ENCODE data around the gene GNB1L.

Gene GNB1L, protein sequence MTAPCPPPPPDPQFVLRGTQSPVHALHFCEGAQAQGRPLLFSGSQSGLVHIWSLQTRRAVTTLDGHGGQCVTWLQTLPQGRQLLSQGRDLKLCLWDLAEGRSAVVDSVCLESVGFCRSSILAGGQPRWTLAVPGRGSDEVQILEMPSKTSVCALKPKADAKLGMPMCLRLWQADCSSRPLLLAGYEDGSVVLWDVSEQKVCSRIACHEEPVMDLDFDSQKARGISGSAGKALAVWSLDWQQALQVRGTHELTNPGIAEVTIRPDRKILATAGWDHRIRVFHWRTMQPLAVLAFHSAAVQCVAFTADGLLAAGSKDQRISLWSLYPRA

DNA sequence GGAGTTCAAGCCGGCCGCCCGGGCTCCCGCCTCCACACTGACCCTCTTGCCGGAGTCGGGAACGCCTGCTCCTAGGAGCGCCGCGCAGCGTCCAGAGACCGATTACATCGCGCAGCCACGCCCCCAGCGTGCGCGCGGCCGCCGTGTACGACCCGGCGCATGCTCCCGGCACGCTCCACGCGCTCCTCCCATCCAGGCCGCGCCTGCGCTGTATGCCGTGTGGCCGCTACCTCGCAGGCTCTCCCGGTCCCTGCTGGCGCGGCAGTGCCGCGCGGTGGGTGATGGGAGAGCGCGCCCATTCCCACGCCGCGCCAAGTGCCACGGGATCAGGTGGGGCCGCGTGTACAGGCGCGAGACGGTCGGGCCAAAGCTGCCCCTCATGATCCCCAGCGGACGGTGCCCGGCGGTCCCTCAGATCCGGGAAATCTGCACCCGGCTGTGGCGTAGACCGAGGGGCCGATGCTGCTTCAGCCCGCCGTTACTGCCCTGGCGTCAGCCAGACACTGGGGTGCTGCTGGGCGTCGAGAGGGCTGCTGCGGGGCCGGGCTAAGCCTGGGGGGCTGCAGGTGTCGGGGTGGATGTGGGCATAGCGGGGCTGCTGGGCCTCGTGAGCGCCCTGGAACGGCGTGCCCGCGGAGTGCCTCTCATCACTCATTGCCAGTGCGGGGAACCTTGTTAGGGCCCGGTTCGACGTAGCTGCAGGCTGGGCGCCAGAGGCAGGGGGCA lies at the start of gene GNB1L, which contains the start of gene RTL10:
Gene GNB1L (minus strand): TSS at position 97 of the 726 bp plus-strand sequence. CDS start 33,519 bp downstream, outside the sequence.
Gene RTL10 (minus strand): TSS at position 97 of the 726 bp plus-strand sequence. CDS start 2,613 bp downstream, outside the sequence.
- peak; percentile 86 to 95 (median 92) for DNase-seq (ENCODE audit: low read depth in 4 of 4, low spot score in 1 of 4)

DNA sequence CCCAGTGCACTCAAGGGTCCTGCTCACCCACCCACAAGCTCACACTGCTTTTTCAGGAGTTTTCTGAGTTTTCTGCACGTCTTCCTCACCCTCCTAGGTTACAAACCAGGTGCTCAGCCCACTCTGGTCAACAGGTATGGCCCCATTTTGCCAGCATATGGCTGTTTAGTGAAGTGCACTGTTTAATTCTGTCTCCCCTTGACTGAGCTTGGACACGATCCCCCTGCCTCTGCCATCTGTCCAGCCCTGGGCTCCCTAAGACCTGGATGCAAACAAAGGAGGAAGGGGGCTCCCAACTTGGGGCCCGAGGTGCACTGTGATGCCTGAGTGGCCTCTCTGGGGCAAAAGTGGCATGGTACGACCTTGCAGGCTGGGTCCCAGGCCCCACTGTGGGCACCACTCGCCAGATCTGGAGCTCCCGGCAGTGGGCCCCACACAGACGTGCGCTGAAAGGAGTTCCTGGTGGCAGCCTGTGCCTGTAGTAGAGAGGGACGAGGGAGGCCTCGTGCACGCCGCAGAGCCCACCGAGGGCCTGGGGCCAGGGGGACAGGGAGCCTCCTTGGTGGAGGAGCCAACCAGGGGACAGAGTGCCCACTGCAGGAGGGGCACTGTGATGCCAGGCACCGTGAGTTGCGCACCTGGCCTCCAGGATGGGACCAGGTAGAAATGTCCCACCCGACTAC lies 49.6 kb upstream of the GNB1L start:
- no peak for DNase-seq (ENCODE audit: low read depth in 4 of 4, low spot score in 1 of 4)

DNA sequence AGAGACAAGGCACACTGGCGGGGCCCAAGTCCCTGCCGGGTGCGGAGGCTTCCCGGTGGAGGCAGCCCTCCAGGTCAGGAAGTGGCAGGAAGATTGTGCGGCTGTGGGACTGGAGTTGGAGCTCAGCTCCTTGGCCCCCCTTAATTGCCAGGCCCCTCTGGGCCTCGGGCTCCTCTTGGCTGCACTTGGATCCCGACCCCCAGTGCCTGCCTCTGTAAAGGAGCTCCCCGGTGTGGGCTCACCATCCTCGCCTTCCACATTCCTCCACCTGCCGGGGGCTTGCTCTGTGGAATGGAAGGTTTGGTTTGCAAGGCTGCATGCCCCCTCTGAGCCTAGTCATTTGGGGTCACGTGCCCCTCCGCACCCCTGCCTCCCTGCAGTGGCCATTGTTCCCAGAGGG lies 48.8 kb upstream of the GNB1L start:
- no peak for DNase-seq (ENCODE audit: low read depth in 4 of 4, low spot score in 1 of 4)

DNA sequence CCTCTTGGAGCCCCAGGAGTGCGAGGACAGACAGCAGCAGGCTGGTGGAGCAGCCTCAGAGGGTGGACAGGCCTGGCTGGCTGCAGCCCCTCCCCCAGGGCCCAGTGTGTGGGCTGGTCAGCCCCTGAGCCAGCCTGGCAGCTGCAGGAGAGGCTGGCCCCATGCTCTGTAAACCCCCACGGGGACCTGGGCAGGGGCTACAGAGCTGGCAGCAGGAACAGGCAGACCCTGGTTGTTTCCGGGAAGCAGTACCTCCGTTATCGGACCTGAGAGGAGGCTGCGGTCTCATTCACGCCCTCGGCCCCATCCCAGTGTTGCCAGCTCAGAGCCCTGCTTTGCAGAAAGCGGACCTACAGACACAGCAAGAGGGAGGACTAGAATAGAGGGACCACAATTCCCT lies 48.4 kb upstream of the GNB1L start:
- DNase-seq (ENCODE audit: low read depth in 4 of 4, low spot score in 1 of 4), result no peak

DNA sequence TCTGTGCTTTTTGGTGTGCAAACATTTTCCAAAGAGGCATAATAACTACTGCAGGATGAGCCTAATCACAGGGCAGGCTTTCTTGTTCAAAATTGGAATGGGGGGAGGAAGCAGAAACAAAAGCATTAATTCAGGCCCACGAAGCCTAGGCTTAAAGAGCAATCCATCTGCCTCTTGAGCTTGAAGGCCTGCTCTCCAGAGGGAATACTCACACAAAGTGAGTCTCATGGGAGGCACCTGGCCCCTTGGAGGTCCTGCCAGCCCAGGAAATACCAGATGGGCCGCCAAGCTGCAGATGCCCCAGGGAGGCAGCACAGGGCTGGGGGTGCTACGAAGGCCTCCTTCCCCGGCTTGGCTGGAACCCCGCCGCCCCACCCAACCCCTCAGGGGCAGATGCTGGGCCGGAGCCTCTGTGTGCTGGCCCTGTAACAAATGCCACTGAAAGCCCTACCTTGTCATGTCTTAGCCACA lies 47.6 kb upstream of the GNB1L start:
- DNase-seq (ENCODE audit: low read depth in 4 of 4, low spot score in 1 of 4), result no peak

DNA sequence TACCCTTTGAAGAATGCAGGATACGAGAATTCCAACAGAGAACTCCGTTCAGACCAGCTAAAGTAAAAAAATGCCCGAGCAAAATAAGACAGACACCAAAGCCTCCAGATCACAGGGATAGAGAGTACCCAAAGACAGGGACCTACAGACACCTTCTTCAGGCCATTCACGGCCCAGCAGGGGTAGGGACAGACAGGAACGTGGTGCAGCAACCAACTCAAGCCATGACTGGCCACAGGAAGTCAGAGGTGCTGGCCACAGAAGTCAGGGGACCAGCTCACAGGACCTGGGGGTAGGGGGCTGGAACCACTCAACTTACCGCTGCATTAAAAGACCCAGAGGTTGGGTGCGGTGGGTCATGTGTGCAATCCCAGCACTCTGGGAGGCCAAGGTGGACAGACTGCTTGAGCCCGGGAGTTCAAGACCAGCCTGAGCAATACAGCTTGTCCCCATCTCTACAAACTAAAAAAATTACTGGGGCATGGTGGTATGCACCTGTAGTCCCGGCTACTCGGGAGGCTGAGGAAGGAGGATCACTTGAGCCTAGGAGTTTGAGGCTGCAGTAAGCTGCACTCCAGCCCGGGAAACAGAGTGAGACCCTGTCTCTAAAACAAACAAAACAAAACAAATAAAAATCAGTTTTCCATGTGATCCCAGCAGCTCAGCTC lies 47.0 kb upstream of the GNB1L start:
- no peak for DNase-seq (ENCODE audit: low read depth in 4 of 4, low spot score in 1 of 4)

DNA sequence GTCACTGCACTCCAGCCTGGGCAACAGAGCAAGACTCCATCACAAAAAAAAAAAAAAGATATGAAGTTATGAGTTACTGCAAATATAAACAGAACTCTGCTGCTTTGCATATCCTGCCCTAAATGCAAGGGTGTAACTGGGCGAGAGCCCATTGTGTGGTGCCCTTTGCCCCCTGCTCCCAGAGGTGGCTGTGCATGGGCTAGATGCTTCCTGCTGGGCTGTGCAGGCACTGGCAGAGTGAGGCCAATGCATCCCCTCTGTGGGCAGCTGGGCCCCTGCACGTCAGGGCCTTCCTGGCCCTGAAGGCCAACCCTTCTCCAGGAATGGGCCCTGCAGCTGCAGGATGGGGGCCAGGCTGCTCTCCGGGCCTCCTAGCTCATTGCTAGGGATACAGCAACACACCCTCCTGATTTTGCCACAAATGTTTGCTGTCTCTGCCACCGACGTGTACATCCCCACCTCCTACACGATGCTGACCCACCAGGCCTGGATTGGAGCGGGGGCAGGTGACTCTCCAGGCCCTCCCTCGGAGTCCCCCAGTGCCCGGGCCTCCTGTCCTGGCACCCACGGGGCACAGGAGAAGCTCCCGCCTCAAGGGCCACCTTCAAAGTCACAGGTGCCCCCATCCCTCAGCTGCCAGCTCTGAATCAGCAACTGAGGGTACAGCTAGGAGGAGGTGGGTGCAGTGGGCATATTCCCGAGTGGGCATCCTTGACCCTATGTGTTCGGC lies 46.2 kb upstream of the GNB1L start:
- no peak for DNase-seq (ENCODE audit: low read depth in 4 of 4, low spot score in 1 of 4)

DNA sequence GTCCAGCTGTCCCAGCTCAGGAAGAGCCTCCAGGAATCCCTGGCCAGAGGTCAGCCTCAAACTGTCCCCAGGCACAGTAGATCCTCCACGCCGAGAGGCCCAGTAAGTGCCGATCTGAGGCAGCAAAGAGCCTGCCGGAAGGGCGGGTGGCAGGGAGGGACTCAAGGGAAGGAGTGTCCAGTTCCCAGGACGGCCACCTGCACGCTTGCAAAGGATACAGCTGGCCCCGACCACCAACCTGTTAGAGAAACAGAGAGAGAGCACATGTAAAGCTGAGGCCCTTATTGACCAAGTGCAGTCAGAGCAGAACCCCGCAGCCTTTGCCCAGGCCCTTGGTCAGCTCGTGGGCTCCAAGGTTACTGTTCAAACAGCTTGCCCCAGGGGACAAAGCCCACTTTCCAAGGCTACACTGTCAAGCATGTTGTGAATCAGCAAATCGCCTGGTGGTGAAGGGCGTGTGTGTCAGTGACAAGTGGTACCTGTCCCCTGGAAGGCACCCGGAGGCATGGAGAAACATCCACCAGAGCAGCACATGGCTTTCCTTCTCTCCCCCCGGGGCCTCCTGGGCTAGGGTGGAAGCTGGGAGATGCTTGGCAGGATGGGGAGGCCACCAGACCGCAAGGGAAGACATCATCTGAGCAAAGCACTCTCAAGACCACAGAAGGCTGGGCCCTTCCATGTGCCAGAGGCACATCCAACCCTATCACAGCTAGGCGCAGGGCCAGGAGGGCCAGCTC lies 44.3 kb upstream of the GNB1L start:
- no peak for DNase-seq (ENCODE audit: low read depth in 4 of 4, low spot score in 1 of 4)

DNA sequence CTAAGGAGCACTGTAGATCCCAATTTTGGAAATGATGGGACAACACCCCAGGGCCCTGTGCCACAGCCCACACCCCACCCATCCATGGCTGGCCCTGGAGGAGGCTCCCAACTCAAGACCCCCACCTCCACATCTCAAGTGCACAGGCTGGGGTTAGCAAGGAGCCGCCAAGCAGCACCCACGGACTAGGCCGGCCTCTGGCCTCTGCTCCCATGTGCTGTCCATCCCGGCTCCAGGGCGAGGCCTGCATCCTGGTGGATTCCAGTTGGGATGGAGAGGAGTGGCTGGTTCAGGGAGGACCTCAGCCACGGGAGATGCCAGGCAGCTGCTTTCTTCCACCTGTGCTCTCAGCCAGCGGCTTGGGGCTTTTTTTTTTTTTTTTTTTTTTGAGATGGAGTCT lies 43.5 kb upstream of the GNB1L start:
- DNase-seq (ENCODE audit: low read depth in 4 of 4, low spot score in 1 of 4), result no peak

DNA sequence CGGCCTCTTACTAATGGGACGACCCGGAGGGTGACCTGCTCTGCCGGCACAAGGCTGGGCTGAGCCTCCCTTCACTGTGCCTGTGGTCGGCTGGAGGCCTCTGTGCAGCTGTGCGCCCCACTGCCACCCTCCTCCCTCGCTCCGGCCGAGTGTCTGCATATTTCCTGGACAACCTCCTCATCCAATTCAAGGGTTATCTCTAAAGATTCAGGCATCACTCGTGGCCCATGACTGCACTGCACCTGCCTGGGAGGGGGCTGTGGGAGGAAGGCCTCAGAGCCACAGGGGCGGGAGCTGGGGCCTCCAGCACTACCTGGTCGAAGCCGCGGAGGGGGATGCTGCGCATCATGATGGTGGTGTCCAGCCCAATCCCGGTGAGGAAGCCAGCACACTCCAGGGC lies 43.1 kb upstream of the GNB1L start:
- DNase-seq (ENCODE audit: low read depth in 4 of 4, low spot score in 1 of 4), result no peak

DNA sequence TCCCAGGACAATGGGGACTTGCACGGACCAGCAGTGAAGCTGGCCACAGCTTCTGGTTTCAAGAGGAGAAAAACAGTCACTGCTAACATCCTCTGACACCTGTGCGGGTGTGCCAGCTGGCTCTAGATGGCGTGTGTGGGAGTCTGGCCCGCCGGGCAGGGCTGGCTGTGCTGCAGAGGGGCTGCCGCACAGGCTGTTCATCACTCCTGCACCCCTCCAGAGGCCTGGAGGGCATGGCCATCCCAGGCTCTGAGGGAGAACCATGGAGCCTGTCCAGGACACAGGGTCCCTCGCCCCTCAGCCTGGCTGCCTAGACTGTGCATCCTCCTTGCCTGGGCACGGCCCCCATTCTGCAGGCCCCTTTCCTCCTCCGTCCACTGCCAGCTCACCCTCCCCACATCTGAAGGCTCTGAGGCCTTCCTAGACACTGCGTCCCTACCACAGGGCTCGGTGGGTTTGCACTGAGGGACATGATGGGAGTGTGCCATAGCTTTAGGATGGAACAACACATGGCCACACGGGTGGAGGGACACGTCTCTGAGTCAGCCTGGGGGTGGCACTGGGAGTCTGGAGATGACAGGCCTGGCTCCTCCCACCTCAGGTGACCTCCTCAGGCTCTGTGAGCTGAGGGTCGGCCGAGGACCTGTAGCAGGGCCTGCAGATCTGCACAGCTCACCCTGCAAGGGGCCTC lies 42.1 kb upstream of the GNB1L start:
- no peak for DNase-seq (ENCODE audit: low read depth in 4 of 4, low spot score in 1 of 4)

DNA sequence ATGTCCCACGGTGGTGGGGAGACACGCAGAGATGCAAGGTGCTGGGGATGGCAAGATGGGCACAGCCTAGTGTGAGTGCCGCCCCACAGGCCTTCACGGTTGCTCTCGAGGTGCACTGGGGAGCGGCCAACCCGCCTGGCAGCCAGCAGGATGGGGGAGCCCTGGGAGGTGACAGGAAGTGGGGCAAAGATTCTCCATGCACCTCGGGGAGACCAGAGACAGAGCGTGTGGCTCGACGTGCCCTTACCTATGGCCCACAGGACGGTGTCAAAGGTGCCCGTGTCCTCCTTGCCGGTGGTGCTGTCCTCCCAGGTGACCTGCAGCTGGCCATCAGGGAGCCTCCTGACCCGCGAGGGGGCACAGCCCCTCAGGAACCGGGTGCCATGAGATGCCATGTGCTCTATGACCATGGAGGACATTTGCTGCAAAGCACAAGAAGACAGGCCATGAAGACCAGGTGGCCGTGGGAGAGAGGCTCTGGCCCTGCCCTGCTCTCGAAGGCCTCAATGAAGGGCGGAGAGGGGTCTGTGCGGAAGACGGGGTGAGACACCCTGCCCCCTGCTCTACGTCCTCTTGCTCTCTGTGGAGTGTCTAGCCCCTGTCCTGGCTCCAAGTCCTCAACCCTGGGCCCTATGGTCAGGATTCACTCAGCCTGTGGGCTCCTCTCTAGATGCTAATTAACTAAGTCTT lies 40.6 kb upstream of the GNB1L start:
- no peak for DNase-seq (ENCODE audit: low read depth in 4 of 4, low spot score in 1 of 4)

DNA sequence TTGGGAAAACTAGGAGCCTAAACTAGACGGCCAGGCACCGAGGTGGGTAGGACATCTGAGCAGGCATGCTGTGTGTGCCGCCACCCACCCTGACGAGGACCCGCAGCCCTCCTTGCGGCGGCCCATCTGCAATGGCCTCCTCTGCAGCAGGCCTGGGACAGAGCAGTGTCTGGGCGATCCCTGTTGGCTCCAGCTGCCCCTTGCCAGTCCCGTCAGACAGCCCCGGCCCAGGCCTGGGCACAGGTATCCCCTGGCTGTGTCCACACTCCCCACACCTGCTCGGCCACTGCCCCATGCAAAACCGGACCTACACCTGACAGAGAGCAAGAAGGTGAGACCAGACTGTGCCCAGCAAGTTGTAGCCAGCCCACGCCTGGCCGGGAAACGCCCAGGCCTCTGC lies 38.7 kb upstream of the GNB1L start:
- DNase-seq (ENCODE audit: low read depth in 4 of 4, low spot score in 1 of 4), result no peak

DNA sequence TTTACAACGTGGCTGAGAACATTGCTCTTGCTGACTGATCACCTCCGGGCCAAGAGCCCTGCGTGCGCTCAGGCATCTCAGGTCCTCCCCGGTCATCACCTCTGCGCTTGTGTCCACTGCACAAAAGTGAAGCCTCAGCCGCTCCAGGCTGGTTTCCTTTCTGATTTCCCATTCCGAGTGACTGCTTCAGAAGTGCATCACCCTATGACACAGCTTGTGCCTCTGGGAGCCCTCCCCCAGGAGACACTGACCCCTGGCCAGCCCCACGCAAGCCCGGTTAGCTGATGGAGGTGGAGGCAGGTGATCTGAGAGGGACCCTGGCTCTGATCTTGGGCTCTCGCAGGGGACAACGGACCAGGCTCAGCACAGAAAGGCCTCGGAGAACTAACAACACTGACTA lies 38.3 kb upstream of the GNB1L start:
- no peak for DNase-seq (ENCODE audit: low read depth in 4 of 4, low spot score in 1 of 4)

DNA sequence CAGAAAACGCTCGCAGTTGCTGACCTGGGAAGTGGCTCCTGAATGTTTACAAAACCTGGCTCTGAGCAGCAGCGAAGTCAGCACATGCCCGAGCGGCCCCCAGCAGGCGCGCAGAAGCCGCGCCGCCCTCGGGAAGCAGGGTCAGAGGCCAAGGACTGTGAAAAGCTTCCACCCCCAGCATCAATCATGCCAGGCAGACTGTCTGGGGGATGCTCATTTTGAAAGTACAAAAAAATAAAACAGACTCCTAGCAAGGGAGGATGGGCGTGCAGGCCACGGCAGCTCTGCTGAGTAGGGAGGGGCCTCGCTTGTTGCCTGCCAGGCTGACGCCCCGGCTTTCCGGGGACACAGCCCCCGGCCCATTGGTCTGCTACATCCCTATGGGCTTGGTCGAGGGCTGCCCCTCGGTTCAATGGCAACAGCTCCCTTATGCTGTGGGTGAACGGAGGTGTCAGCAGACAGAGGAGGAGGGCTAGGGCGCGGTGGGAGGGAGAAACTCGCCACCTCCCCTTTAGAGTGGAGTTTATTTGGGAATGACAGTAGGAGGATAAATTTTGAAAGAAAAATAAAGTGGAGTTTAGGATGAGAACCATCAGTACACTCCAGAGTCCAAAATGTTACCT lies 37.7 kb upstream of the GNB1L start:
- DNase-seq (ENCODE audit: low read depth in 4 of 4, low spot score in 1 of 4), result peak in 2 of 4 experiments; percentile 49 to 51

DNA sequence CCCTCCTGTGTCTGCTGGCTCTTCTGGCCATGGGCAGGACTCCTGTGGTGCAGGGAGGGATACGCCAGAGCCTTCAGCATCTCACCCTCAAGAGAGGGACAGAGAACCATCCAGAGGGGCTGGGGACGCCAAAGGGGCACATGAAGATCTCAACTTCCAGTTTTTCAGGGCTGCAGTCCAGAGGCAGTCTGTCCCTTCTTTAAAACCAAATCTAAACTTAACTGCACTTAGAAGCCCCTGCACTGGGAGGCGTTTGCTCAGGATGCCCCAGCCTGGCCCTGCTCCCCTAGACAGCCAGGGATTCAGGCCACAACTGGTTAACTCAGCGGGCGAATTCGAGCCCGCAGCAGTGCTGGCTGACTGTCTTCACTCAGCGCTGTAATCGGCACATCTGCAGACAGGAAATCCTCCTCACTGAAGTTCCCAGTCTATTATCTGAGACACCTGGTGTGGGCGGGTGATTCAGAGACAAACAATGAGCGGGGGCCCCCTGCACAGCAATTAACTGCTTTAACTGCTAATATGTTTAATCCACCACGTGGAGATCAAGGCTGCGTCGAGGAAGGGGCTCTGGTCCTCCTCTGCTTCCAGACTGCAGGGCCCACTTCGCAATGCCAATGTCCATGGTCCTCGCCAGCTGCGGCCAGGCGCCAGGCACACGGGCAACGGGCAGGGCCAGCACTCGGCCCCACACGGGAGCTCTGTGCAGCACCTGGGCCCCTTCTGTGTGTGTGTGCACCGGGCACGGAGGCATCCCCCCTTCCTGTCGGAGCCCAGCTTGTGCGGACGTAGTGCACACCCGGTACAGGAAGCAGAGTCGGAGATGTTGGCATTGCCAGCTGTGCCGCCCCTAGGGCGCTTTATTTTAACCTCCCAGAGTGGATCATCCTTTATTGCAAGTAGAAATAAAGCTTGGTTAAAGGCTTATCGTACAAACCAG lies 36.9 kb upstream of the GNB1L start:
- DNase-seq (ENCODE audit: low read depth in 4 of 4, low spot score in 1 of 4), result peak; percentile 61 to 83 (median 74)

All from stimulated activated CD4-positive, alpha-beta T cell treated with anti-CD3 and anti-CD28 coated beads, Interleukin-1b, Interleukin-23, amount 100 ng/mL, for 24 hours (primary cell).